ENCODE results near the gene LSAMP.

LSAMP gene

DNA sequence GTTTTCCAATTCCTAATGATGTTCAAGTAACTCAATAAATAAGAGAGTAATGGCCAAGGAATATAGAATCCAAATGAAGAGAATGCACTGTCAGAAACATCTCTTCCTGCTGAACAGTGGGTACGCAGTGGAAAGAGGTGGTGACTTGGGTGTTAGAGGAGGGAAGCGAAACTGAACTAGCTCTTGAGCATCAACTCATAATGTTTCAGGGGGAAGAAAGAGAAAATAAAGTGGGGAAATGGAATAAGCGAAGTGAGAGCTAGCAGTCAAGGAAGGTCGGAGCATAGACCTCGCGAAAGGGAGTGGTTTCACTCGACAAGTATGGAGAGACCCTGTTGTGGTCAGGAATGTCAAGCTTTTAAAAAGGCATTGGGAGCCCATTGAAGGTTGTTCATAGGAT lies 512.5 kb downstream of the LSAMP start:
- no peak for DNase-seq

DNA sequence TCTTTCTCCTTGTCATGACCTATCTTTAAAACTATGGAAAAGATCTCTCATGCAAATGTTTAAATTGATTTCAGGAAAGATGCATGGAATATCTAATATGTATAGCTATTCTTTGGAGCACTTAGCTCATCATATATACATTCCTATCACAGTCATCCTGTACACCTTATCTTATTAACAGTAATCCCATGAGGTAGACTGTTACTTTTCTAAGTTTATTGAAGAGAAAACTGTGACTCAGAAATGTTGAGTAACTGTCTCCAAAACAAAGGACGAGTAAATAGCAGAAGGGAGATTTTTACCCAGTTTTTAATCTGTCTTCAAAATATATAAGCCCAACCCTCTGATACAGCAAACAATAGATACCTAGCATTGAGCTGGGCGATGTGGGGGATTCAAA lies 513.7 kb downstream of the LSAMP start:
- no peak for DNase-seq

- DNase-seq = no peak
These were observed 514.4 kb downstream of the LSAMP start for GRCh38 chr3:115930922-115931321.

DNA sequence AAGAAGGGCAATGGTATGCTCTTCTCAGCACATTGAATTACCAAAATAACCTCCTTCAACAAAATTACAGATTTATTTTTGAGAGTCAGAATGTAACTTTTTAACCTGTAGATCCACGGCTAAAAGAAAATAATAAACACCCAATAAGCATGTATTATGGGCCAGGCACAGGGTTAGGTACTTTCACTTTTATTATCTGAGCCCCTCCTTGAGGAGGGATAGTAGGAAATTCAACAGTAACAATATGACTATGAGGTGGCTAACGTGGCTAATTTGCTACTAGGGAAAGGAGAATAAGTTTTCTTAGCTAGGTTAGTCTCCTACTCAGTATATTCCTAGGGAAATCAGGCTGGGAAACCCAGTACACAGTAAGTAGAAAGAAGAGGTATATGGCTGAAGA lies 515.1 kb downstream of the LSAMP start:
- no peak for DNase-seq

- DNase-seq = no peak
These were observed 516.9 kb downstream of the LSAMP start for GRCh38 chr3:115928376-115928775.

DNA sequence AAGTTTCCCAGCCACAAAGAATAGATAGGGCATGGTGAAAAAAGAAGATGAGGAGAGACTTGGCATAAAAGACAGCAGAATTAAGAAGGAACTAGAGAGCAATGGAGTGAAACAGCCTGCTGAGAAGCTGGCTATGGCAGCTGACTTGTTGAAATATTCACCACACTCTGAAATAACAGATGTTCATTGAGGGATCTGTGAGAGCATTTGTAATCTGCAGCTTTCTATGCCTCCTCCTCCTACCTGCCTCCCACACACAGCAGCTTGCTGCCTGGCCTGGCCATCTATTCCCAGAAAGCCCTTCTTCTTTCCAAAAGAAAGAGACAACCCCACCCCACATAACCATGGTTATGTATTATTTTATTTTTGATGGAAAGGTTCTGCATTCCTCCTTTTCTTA lies 518.1 kb downstream of the LSAMP start:
- DNase-seq = no peak

DNA sequence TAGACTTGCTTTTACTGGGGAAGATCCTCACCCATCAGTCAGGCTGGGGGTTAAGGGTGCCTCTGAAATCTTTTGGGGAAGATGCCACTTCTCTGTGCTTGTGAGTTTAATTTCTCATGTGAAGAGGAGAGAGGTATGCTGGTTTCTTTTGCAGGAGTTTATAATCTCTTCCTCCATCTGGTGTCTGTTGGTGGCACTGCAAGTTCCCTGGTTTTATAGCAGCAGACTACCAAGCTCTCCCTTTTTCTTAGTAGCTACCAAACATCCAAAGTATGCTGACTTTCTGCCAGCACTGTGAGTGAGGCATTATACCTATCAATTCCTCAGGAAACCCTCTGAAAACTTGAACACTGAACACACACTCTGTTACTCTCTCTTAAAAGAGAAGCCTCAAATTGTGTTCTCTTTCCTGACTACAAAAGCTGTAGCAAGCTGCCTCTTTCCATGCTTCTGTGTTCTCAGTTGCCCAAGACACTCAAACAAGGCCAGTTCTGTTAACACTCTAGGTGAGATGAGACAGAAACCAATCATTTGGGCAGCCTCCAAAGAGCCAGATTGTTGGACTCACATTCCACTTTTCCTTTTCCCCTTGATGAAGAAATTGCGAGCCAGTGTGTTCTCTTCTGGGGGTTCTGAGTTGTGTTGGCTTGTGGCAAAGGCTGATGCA lies 522.5 kb downstream of the LSAMP start:
- no peak for DNase-seq

- no peak for DNase-seq
These were observed 523.6 kb downstream of the LSAMP start for GRCh38 chr3:115921711-115922110.

DNA sequence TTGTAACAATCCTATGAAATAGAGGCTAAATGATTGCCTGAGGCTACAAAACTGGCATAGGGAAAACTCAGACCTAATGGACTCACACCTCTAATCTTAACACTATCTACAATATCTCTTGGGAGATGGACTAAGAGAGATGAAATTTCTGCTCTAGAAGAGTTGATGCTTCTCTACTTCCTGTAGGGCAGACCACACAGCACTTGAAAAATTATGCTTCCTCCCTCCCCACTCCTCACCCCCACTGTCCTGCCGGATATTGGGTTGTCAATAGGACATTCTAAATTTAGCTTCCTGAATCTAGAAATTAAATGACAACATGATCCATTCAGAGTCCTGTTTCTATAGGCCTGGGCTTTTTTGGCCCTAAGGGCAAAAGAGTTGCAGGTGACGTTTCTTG lies 526.4 kb downstream of the LSAMP start:
- no peak for DNase-seq

DNA sequence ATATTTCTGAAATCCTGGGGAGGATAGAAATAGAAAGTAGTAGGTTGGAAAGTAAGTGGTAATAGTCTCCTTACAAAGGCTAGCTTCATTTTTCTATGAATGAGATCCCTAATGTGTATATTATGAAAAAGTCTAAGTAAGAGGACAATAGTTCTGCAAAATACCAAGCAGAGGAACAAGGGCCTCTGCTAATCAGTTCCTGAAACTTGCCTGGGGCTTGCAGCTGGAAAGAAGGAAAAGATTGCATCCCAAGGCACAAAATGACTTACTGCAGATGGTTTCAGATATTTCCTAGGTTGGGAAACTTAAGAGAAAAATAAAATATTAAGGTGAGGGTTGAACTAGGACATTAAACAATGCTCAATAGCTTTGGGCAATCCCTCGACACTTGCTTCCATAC lies 528.4 kb downstream of the LSAMP start:
- no peak for DNase-seq

GRCh38 chr3:115915061-115915460 lies 530.2 kb downstream of the LSAMP start:
- no peak for DNase-seq

- no peak for DNase-seq
These were observed 532.1 kb downstream of the LSAMP start for GRCh38 chr3:115913069-115913686.

- DNase-seq = no peak
These were observed 532.9 kb downstream of the LSAMP start for GRCh38 chr3:115912372-115912771.

- DNase-seq = no peak
These were observed 539.4 kb downstream of the LSAMP start for GRCh38 chr3:115905871-115906270.

DNA sequence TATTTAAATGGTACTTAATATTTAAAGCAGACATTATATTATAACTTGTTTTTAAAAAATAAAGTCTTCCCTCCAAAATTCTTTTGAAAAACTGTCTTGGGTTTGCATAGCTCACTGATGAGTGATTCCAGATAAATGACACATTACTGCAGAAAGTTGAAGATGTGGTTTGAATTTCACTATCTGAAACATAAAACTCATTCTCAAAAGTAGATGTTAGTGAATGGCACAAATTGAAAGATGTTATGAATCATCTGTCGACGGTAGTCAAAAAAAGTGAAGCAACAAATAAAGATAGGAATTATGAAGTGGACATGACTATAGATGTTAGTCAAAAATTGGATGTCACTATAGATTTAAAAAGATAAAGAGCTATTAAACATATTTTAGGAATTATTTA lies 541.4 kb downstream of the LSAMP start:
- DNase-seq = no peak

GRCh38 chr3:115901008-115901407 lies 544.3 kb downstream of the LSAMP start:
- DNase-seq = no peak

DNA sequence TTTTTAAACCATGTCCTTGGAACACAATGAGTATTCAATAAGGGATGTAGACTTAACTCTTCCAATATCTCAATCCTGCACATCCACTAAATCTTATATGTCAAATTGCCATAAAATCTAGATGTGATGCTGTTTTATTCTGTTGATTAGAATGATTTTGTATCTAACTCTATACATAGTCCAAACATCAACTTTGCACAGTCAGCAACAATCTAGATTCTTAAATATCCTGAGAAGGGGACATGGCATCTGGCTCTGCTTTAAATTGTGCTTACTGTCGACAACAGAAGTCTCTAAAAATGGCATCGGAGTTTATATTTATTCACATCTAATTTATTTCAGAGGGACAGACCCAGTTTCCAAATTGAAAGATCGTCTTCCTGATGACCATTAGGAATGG lies 545.8 kb downstream of the LSAMP start:
- no peak for DNase-seq

GRCh38 chr3:115898656-115899410 lies 546.5 kb downstream of the LSAMP start:
- no peak for DNase-seq

DNA sequence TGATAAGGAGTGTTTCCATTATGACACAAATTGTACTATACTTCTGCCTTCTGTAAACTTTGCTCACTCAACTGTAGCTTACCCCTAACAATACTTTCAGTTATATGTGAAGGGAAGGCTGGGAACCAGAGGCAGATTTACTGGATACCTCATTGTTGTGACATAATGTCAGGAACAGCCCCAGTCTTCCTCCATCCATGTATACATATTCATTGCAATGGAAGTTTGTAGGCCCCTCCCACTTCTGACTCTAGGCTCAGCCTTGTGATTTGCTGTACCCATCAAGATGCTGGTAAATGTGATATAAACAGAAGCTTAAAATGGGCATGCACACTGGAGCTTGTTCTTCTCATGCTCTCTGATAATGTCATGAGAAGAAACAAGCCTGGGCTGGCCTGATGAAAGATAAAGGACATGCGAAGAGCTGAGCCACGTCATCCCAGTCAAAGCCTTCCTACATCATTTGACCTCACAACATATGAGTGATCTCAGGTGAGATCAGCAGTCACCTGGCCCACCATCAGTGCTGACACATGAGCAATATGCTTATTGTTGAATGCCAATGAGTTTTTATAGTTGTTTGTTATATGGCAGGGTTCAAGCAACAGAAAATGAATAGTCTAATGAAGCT lies 554.2 kb downstream of the LSAMP start:
- no peak for DNase-seq

DNA sequence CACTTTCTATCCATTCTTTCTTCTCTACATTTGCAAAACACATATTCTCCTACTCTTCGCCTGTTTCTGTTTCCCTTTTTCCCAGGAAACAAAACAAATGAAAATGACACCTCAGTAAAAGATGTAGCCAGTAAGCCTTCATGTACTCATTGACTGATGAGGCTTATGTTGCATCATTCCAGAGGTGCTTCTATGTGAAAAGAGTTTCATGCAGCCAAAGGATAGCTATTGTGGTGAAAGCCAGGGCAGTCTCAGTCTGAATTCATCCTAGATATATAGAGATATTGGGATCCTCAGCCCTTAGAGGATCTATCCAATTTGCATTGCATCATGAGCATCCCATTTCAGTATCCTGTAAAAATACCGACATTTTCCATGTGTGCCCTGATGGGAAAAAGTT lies 554.7 kb downstream of the LSAMP start:
- DNase-seq = no peak

GRCh38 chr3:115885621-115886020 lies 559.7 kb downstream of the LSAMP start:
- DNase-seq = no peak

DNA sequence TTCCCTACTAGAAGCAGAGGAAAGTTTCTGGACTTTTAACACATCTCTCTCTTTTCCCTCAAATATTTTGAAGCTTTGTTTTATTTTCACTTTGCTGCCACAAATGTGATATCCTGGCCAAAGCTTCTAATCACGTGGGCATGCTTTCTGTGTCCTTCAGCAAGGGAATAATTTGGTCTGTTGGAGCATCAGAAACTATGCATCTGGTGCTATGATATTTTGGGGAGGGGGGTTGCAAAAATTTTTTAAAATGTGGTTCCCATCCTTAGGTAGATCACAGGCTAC lies 567.7 kb downstream of the LSAMP start:
- DNase-seq = no peak

DNA sequence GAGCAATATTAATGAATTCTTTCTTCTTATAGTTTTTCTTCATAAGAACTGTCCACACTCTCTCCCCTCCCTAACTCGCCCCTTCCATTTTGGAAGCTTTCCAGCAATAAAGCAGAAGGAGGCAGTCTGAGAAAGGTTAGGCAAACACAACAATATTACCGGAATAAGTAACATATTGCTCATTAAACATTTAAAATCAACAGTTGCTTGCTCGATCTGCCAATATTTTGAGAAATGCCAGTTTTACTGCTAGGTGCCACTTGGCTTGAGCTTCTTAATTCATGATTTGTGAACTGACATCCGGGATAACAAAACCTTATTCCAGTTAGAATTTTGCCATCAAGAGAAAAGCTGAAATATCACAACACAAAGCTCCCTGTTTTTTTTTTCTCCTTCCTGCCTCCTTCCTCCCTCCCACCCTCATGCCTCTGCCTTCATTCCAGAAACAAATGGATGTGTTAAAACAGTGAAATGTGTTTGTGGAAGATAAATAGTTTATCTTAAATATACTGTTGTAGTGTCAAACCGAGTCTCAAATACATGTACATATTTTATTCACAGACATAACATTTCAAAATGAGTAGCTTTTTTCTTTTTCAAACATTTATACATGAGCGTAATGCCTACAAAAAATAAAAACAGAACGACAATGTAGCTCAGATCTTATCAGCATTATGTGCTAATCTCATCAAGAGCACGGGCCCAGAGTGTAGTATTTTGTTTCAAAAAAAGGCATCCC lies 568.2 kb downstream of the LSAMP start:
- DNase-seq = no peak
